Adrenal gland (tissue), 5 donors: ENCODE data around the gene OPCML.

Experiments
- CTCF ChIP-seq, 6 experiments: fragments of 450-650 bp in 4 of 6; fragments of 200-600 bp in 2 of 6; sonication (generic) in 1 of 6; IDR thresholded peaks; 1 replicate in 5 of 6; 2 replicates in 1 of 6; pipeline versions ENCODE4 v1.5.1 to v1.8.0; 2016 to 2021; ENCODE audit warnings: antibody characterized with exemption in 6 of 6, mild to moderate bottlenecking in 2 of 6, moderate library complexity in 1 of 6
- POLR2A ChIP-seq, 2 donors: fragments of 450-650 bp; IDR thresholded peaks; one replicate each; pipeline ENCODE4 v1.6.1; 2017; ENCODE audit warnings: antibody characterized with exemption in 2 of 2, mild to moderate bottlenecking in 2 of 2, moderate library complexity in 1 of 2
- donor health status: DM: no; HTN: no; CAD: no.

DNA sequence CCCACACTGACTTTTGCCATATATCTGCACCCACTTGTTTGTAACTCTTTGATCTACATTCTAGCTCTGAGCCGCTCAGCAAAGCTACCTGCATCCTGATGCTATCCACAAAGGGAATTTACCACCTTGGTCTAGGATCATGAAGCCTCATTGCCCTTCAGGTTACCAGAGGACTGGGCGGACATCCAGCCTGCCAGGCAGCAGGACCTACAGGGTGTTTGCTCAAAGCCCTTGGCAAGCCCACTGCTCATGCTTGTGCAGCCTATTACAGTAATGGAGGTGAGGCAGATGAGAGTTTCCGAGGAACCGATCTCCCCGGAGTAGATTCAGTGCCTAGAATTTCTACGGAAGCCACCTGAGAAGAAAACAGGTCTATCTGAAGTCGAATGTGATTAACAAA, 417.2 kb downstream of the OPCML start:
- no peak for TF ChIP-seq CTCF (IDR thresholded peaks at IDR 0.05)
- TF ChIP-seq POLR2A (IDR thresholded peaks at IDR 0.05) = no peak
